ENCODE data around the gene LRP11. TPM values are rescaled to one million over a fixed set of nuclear protein-coding genes. Genes with fewer than 3 reads are reported as not detected.
A peak's percentile ranks its signal among the peaks of the same experiment; 100 is the strongest.

LRP11 gene
- total RNA-seq, 1 experiment from 2014 or later, result 31.1 TPM

- DNase-seq, result peak; percentile 70
These were observed 32.8 kb downstream of the LRP11 start for GRCh38 chr6:149831308-149831820.

GRCh38 chr6:149830731-149831307, 33.3 kb downstream of the LRP11 start:
- no peaks in the 10 kb centered on the region for H3K27me3 Mint-ChIP-seq (ENCODE audit: unreplicated experiment)
- peak overlapping the region; percentile 50 for H3K27ac Mint-ChIP-seq (ENCODE audit: unreplicated experiment)
- CTCF ChIA-PET, result interaction anchor here (0.7 to 1.3 kb wide), 7 partner anchors 9 to 113 kb away, joined by 3 to 4 read pairs (median 3); partner anchors contain the start of gene RAET1E
- TF ChIP-seq CTCF (IDR thresholded peaks at IDR 0.05; ENCODE audit: unreplicated experiment), result no peak
- no peak for DNase-seq
- no peaks in the 10 kb centered on the region for H3K4me1 Mint-ChIP-seq (ENCODE audit: low read depth, unreplicated experiment)
- peak overlapping the region; percentile 26 for H3K4me3 Mint-ChIP-seq (ENCODE audit: low read depth, unreplicated experiment)
- BruUV-seq (replicated peaks), result no TSS peak
- H3K9me3 Mint-ChIP-seq (ENCODE audit: low read depth, unreplicated experiment), result no peaks in the 10 kb centered on the region
- intact Hi-C loops (cut with micrococcal nuclease; ENCODE audit: unreplicated experiment), result loop anchor here (5.0 kb wide), 2 partner anchors 36 to 186 kb away; no protein-coding TSS in a partner anchor
- H3K36me3 Mint-ChIP-seq (ENCODE audit: insufficient read depth, unreplicated experiment), result no peaks in the 10 kb centered on the region

More at GRCh38 chr6:149831308-149831820, 32.8 kb downstream of the LRP11 start:
- Mint-ChIP-seq H3K27me3 (ENCODE audit: unreplicated experiment) (no peaks in the 10 kb centered on the region), H3K27ac (ENCODE audit: unreplicated experiment) (peak overlapping the region; percentile 50), H3K9me3 (ENCODE audit: low read depth, unreplicated experiment) (no peaks in the 10 kb centered on the region), H3K4me1 (ENCODE audit: low read depth, unreplicated experiment) (no peaks in the 10 kb centered on the region), H3K4me3 (ENCODE audit: low read depth, unreplicated experiment) (peak overlapping the region; percentile 26), H3K36me3 (ENCODE audit: insufficient read depth, unreplicated experiment) (no peaks in the 10 kb centered on the region)
- no peak for TF ChIP-seq CTCF (IDR thresholded peaks at IDR 0.05; ENCODE audit: unreplicated experiment)
- no TSS peak for BruUV-seq (replicated peaks)
- CTCF ChIA-PET, result interaction anchor here (0.5 to 1.3 kb wide), 9 partner anchors 9 to 114 kb away, joined by 3 to 6 read pairs (median 3); partner anchors contain the start of gene RAET1E
- intact Hi-C loops (cut with micrococcal nuclease; ENCODE audit: unreplicated experiment), result loop anchor here (5.0 kb wide), 2 partner anchors 36 to 186 kb away; no protein-coding TSS in a partner anchor

GRCh38 chr6:149825292-149825691, 38.9 kb downstream of the LRP11 start:
- CTCF ChIA-PET, result no interaction called here
- BruUV-seq (replicated peaks), result no TSS peak
- Mint-ChIP-seq H3K9me3 (ENCODE audit: low read depth, unreplicated experiment) (no peaks in the 10 kb centered on the region), H3K4me1 (ENCODE audit: low read depth, unreplicated experiment) (no peaks in the 10 kb centered on the region), H3K4me3 (ENCODE audit: low read depth, unreplicated experiment) (no peak overlapping the region), H3K27me3 (ENCODE audit: unreplicated experiment) (no peaks in the 10 kb centered on the region), H3K27ac (ENCODE audit: unreplicated experiment) (no peak overlapping the region), H3K36me3 (ENCODE audit: insufficient read depth, unreplicated experiment) (peaks cover 4% of the 10 kb centered on the region)
- no peak for TF ChIP-seq CTCF (IDR thresholded peaks at IDR 0.05; ENCODE audit: unreplicated experiment)
- intact Hi-C loops (cut with micrococcal nuclease; ENCODE audit: unreplicated experiment), result no loop called here
- no peak for DNase-seq

GRCh38 chr6:149823013-149823412, 41.1 kb downstream of the LRP11 start:
- no peaks in the 10 kb centered on the region for H3K9me3 Mint-ChIP-seq (ENCODE audit: low read depth, unreplicated experiment)
- intact Hi-C loops (cut with micrococcal nuclease; ENCODE audit: unreplicated experiment), result no loop called here
- H3K36me3 Mint-ChIP-seq (ENCODE audit: insufficient read depth, unreplicated experiment), result peaks cover 4% of the 10 kb centered on the region
- no TSS peak for BruUV-seq (replicated peaks)
- DNase-seq, result no peak
- no peak overlapping the region for H3K27ac Mint-ChIP-seq (ENCODE audit: unreplicated experiment)
- no peak overlapping the region for H3K4me3 Mint-ChIP-seq (ENCODE audit: low read depth, unreplicated experiment)
- CTCF ChIA-PET, result interaction anchor here (1.5 kb wide), 1 partner anchor 8 kb away, joined by 4 read pairs; no protein-coding TSS in a partner anchor
- H3K27me3 Mint-ChIP-seq (ENCODE audit: unreplicated experiment), result no peaks in the 10 kb centered on the region
- no peaks in the 10 kb centered on the region for H3K4me1 Mint-ChIP-seq (ENCODE audit: low read depth, unreplicated experiment)
- TF ChIP-seq CTCF (IDR thresholded peaks at IDR 0.05; ENCODE audit: unreplicated experiment), result no peak
